GM10847 (cell line): ENCODE measurements around the gene MSRB3.

Experiments
- POLR2A ChIP-seq: IDR thresholded peaks from 2 replicates; pipeline ENCODE4 v1.6.1; 2011; ENCODE audit not compliant: insufficient read length; ENCODE audit errors: extremely low read depth

The MSRB3 gene

GRCh38 chr12:65444996-65445395 is 166.5 kb downstream of the MSRB3 start:
- TF ChIP-seq POLR2A = no peak

- TF ChIP-seq POLR2A = no peak
Measured at GRCh38 chr12:65446901-65447300, 168.4 kb downstream of the MSRB3 start.

GRCh38 chr12:65449400-65449799 is 170.9 kb downstream of the MSRB3 start:
- TF ChIP-seq POLR2A = no peak

- no peak for TF ChIP-seq POLR2A
Measured at GRCh38 chr12:65450625-65451024, 172.1 kb downstream of the MSRB3 start.

- no peak for TF ChIP-seq POLR2A
Measured at GRCh38 chr12:65454115-65454787, 175.8 kb downstream of the MSRB3 start.

GRCh38 chr12:65458718-65459117 is 180.2 kb downstream of the MSRB3 start:
- no peak for TF ChIP-seq POLR2A

GRCh38 chr12:65459545-65459944 is 181.1 kb downstream of the MSRB3 start:
- no peak for TF ChIP-seq POLR2A

GRCh38 chr12:65460063-65460462 is 181.6 kb downstream of the MSRB3 start:
- TF ChIP-seq POLR2A = no peak

- no peak for TF ChIP-seq POLR2A
Measured at GRCh38 chr12:65461017-65461416, 182.5 kb downstream of the MSRB3 start.

GRCh38 chr12:65462484-65462883 is 184.0 kb downstream of the MSRB3 start:
- no peak for TF ChIP-seq POLR2A

GRCh38 chr12:65463082-65463481 is 184.6 kb downstream of the MSRB3 start:
- TF ChIP-seq POLR2A = no peak

- no peak for TF ChIP-seq POLR2A
Measured at GRCh38 chr12:65463611-65464010, 185.1 kb downstream of the MSRB3 start.

- no peak for TF ChIP-seq POLR2A
Measured at GRCh38 chr12:65464930-65465329, 186.4 kb downstream of the MSRB3 start.

- TF ChIP-seq POLR2A = no peak
Measured at GRCh38 chr12:65465766-65466547, 187.5 kb downstream of the MSRB3 start.

- no peak for TF ChIP-seq POLR2A
Measured at GRCh38 chr12:65466911-65467310, 188.4 kb downstream of the MSRB3 start.

- TF ChIP-seq POLR2A = no peak
Measured at GRCh38 chr12:65470256-65470655, 191.8 kb downstream of the MSRB3 start.
